Cortex of kidney (tissue), 1 donor: Measurements from ENCODE around the gene CDRT4.

ENCODE experiments used
- DNase-seq: peaks from one replicate; lab custom pipeline; 2025; lab: John Stamatoyannopoulos, UW

The CDRT4 gene

GRCh38 chr17:15492791-15493692 lies 25.6 kb upstream of the CDRT4 start:
- DNase-seq = no peak

- DNase-seq = no peak
Measured at GRCh38 chr17:15492186-15492585, 24.8 kb upstream of the CDRT4 start.

- DNase-seq = no peak
Measured at GRCh38 chr17:15490634-15491261, 23.3 kb upstream of the CDRT4 start.

GRCh38 chr17:15488557-15488956 lies 21.1 kb upstream of the CDRT4 start:
- DNase-seq = no peak

GRCh38 chr17:15485045-15485444 lies 17.6 kb upstream of the CDRT4 start:
- DNase-seq = no peak

- DNase-seq = no peak
Measured at GRCh38 chr17:15483431-15483830, 16.0 kb upstream of the CDRT4 start.

GRCh38 chr17:15482476-15482875 lies 15.1 kb upstream of the CDRT4 start:
- DNase-seq = no peak

GRCh38 chr17:15481481-15481880 lies 14.1 kb upstream of the CDRT4 start:
- DNase-seq = no peak

GRCh38 chr17:15480204-15480603 lies 12.8 kb upstream of the CDRT4 start:
- DNase-seq = no peak

GRCh38 chr17:15479703-15480102 lies 12.3 kb upstream of the CDRT4 start:
- DNase-seq = no peak

GRCh38 chr17:15478845-15479244 lies 11.4 kb upstream of the CDRT4 start:
- no peak for DNase-seq

GRCh38 chr17:15475631-15476354 lies 8.4 kb upstream of the CDRT4 start:
- no peak for DNase-seq

- no peak for DNase-seq
Measured at GRCh38 chr17:15472891-15473290, 5.5 kb upstream of the CDRT4 start.

- no peak for DNase-seq
Measured at GRCh38 chr17:15470536-15470935, 3.1 kb upstream of the CDRT4 start.

- no peak for DNase-seq
Measured at GRCh38 chr17:15469260-15469659, 1.8 kb upstream of the CDRT4 start.

- no peak for DNase-seq
Measured at GRCh38 chr17:15468126-15468525, 705 bp upstream of the CDRT4 start.

- DNase-seq = no peak
Measured at GRCh38 chr17:15466131-15466530, 1.3 kb downstream of the CDRT4 start.

GRCh38 chr17:15465045-15465701 lies 2.2 kb downstream of the CDRT4 start:
- DNase-seq = no peak

GRCh38 chr17:15464231-15464985 lies 3.0 kb downstream of the CDRT4 start:
- DNase-seq = no peak

GRCh38 chr17:15462976-15463772 lies 4.2 kb downstream of the CDRT4 start:
- no peak for DNase-seq

- no peak for DNase-seq
Measured at GRCh38 chr17:15457723-15458094, 9.7 kb downstream of the CDRT4 start.
